ENCODE results near the gene SLC7A11.

SLC7A11 gene

DNA sequence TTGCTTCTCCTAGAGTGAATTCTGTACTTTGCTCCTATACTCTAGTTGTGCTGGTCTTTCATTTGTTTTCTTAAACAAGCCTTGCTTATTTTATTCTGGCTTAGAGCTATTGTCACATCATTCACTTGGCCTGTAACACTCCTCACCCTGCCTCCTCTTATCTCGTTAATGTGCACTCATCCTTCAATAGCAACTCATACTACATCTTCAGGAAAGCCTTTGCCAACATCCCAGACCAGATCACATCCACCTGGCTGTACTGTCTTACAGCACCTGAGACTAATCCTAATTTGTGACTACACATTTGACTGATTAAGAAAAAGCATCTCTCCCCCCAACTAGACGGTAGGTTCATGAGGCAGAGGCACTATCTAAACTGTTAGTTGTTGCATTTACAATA is 80.8 kb downstream of the SLC7A11 start:
- DNase-seq (ENCODE audit: low read depth in 2 of 2), result no peak

DNA sequence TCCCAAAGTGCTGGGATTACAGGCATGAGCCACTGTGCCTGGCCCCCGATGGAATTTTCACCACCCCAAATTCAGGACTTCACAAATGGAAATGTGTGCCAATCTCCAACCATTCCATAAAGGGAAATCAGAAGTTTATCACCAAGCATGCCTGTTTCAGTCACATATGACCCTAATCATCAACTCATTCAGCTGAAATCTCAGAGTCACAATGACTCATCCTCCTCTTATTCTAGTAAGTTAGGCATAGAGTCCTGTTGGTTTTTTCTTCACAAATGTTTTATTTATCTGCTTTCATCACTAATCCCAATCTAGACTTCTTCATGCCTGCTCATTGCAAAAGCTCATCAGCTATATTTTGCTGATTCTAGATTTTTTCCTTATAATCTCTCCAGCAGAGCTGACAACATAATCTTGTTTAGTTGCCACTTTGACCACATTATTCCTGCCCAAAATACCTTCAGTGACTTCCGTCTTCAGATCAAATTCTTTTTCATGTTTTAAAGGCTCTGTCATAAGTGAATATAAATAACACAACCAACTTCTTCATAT is 83.3 kb downstream of the SLC7A11 start:
- DNase-seq (ENCODE audit: low read depth in 2 of 2), result no peak

DNA sequence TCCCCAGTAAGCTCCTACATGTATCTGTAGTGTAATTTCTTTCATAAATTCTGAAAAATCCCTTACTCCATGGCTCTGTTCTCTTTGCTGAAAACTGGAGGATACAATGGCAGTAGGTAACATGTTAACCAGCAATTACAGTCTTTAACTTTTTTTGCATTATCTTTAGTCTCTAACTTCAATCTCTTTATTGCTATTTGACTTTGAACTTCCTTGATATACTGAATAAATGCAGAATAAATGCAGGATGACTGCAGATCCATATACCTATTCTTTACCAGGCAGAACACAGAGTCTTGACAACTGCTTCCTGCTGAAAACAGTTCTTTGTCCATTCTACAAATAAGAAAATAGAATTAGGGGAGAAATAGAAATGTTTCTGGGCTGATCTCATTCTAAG is 101.3 kb downstream of the SLC7A11 start:
- no peak for DNase-seq (ENCODE audit: low read depth in 2 of 2)

DNA sequence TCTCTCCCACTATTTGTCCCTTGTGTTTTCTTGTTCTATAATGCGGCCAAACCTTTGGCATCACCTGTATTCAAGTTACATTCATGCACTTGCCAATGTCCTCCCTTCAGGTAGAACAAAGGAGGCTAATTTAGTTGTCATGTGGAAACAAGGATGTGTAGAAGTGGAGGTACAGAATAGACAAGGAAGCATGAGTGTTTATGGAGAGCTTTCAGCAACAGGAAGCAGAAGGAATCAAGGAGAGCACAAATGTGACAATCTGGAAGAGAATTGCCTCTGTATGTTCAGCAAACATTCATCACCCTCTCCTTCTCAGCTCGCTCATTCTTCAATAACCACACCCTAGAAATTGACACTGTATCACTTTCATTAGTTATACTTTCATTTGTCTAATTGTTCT is 103.4 kb downstream of the SLC7A11 start:
- no peak for DNase-seq (ENCODE audit: low read depth in 2 of 2)

DNA sequence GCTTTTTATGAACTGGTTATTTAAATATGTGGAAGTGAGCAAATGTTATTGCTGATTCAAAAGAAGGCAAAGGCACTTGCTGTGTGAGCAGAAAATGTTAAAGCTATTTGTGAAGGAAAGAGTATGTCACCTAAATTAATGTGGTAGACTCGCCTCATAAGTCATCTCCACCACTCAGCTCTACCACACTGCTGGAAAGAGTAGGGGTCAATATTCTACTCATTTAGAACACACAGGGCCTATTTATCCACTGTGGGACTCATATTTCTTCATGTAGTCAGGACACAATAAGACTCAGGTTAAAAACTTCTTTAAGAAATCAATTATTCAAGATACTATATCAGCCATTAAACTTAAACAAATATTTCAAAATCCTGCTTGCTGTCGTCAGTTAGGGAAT is 106.5 kb downstream of the SLC7A11 start:
- DNase-seq (ENCODE audit: low read depth in 2 of 2), result no peak

DNA sequence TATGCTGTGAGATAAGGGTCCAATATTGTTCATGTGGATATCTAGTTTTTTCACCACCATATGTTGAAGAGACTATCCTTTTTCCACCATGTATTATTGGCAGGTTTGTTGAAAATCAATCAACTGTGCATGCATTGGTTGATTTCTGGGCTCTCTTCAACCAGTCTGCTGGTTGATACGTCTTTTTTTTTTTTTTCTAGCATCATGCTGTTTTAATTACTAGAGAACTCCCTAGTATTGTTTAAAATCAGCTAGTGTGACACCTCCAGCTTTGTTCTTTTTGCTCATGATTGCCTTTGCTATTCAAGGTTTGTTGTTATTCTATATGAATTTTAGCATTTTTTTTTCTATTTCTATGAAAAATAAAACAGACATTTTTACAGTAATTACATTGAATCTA is 123.9 kb downstream of the SLC7A11 start:
- no peak for DNase-seq (ENCODE audit: low read depth in 2 of 2)

DNA sequence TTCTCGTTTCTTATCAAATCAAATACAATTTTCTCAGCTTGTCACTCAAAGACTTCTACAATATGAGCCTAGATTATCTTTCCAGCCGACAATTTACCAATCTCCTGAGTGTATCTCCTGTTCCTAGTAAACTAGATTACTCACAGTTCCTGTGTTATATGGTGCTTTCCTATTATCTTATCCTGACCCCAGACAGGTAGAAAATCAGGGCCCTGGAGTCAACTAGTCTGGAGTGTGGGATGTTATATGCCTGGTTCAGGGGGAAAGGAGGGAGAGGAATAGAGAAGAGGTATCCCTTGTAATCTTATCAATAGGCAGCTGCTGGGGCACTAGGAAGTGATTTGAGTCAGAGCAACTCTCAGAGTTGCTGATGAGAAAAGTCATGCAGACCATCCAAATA is 127.1 kb downstream of the SLC7A11 start:
- DNase-seq (ENCODE audit: low read depth in 2 of 2), result no peak

DNA sequence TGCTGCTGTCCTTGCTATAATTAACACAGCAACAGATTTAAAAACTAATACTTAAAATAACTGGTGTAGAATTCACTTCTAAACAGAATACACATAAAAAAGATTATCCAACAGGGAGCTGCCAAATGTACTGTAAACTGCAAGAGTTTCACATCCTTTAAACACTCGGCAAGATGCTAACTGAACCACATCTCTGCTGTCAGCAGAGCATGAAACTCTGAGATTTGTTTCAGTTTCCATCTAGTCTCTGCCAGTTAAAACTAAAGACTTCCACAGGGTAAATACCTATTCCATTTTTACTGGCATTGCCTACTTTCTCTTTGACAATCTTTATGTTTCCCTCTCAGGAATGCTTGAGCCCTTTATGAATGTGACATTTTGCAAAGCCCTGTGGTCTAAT is 127.7 kb downstream of the SLC7A11 start:
- no peak for DNase-seq (ENCODE audit: low read depth in 2 of 2)

All from stimulated activated CD8-positive, alpha-beta memory T cell treated with anti-CD3 and anti-CD28 coated beads, Interleukin-15, amount 100 ng/mL, for 48 hours (primary cell).